Astrocyte of the hippocampus (primary cell): ENCODE data around the gene MYO1D.
"Not testable (repeated sequence)": the region's sequence is repeated elsewhere in the genome, so short reads cannot be mapped to it uniquely, and the experiment has no call there.

Source experiments
- DNase-seq: peaks from one replicate; pipeline ENCODE4 v3.0.0; 2011; ENCODE audit warnings: low read depth, low spot score

The MYO1D gene

DNA sequence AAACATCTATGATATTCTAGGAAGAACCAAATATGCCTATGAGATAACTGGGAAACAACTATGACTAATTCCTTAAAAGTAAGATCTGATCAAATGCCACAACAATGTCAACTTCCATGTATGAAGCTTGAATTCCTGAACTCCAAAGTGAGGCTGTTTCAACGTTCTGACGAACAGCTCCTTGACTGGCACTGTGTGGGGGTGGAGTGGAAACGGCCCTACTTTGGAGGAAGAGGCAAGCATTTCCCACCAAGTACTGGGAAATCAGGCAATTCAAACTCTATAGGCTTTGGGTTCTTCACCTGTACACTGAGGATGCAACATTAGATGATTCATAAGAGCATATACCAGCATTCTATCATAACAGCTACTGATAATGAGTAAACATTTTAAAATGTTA, 203.0 kb downstream of the MYO1D start:
- DNase-seq: no peak

DNA sequence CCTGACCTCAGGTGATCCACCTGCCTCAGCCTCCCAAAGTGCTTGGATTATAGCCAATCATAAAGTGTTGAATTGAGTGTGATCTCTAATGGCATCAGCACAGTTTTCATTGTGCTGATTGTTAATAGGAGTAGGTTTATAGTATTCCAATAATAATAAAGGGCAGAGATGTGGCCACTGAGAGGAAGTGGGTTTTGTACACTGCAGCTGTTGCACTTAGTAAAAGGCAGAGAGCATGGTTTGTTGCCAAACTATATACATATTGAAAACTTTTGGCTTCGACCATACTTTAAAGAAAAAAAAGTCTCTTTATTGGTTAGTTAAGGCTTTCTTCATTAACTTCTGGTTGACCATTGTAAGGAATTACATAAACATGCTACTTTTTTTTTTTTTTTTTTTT, 204.2 kb downstream of the MYO1D start:
- DNase-seq: no peak

DNA sequence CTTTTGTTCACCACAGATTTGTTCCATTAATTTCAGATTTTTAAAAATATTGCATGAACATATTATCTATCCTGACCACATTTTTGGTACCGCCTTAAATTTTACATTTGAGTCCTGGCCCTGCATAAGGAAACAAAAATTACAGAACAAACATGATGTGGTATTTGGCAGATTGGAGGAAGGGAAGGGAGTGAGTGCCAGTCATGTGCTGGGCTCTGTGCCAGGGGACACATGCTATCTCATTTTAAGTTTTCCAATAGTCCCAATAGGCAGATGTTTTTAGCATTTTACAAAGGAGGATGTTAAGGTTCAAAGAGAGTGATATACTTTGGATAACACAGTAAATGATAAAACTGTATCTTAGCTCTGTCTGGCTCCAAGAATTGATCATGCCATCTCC, 205.0 kb downstream of the MYO1D start:
- DNase-seq: no peak

DNA sequence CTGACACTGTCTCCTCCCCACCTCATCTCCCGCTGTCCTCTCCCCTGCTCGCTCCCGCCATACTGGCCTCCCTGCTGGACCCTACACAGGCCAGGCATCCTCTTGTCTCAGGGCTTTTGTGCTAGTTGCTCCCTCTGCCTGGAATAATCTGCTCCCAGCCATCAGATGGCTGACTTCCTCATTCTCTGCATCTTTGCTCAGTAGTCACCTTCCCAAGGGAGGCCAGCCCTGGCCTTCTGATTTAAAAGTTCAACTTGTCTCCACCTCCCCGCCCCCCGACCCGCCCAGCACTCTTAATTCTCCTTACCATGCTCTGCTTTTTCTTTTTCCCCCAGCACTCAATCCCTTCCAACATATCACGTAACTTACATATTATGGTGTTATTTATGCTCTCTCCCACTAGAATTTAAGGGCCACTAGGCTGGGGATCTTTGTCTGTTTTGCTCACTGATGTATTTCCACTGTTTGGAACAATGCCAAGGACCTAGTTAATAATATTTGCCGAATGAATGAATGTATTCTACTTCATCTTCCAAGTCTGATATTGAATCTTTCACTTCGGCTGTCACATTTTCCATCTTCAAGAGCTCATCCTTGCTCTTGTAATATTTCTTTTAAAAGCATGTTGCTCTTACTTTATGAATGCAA, 211.9 kb downstream of the MYO1D start:
- DNase-seq: no peak

DNA sequence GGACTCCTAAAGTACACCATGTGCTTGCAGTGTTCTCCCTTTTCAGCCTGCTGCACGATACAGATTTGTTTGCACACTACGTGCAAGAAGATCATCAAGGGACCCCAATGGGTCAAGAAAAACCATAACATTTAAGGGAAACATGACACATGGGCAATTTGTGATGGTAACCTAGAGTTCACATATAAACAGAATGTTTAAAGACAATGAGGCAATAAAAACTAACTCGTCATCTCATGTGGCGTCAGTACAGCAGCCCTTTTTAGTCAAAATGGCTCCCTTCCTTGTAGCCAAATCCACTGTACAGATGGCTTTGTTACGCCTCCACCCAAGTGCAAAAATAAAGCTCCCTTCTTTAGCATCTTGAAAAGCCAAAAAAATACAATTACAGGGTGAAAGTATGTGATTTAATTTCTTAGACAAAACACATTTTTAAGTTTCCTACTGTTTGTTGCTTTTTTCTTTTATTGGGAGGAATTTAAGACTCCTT, 216.4 kb downstream of the MYO1D start:
- no peak for DNase-seq

DNA sequence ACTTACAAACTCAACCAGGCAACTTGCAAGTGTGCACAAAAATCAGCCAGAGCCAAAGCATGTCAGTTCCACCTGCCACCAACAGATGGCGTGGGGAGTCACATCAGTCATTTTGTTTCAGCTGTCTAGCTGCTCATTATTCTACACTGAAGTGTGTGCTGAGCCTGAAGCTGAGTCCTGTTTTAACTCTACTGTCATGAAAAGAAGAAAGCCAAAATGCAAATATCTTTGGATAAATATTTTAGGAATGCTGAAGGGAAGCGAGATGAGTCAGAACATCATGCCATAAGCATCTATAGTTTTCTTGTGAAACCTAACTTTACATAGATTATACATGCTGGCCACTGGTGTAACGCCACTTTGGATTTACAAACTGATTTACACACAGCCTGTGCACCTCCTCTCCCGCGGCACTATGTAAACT, 217.5 kb downstream of the MYO1D start:
- peak; percentile 78 for DNase-seq

DNA sequence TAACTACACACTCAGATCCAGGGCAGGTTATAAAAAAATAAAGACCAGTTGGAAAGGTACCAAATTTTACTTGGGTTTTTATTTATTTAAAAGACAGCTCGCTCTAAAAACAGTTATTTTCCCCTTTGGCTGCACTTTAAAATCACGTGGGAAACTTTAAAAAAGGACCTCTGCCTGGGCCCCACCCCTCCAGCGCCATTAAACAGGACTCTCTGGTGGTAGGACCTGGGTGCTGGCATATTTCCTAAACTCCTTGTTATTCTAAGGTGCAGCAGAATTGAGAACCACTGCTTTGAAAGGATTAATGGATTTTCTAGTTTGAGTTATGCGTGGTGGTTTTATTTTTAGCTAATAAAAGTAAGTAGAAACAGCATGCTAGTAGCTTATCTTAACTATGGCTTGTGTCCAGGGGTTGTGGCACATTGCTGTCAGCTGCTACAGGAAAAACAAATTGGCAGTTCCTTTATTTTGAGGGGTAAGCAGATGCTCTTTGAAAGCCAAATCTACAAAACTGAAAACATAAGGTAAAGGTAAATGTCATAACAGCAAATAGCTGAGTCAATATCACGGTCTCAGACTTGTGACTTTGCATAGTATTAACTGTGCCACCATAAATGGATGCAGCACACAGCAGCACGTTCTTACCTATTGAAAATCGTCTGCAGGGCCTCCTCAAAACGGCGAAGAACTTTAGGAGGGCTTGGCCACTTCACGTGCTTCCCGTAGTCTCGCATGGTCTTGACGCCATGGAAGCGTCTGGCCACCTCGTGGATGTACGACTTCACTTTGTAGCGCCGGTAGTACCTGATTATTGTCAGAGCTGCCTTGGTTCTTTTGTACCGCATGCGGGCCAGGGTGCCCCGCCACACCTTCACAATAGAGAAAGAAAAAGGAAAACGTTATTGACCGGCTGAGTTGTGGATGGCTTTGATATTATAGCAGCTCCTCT, 218.2 kb downstream of the MYO1D start:
- no peak for DNase-seq

DNA sequence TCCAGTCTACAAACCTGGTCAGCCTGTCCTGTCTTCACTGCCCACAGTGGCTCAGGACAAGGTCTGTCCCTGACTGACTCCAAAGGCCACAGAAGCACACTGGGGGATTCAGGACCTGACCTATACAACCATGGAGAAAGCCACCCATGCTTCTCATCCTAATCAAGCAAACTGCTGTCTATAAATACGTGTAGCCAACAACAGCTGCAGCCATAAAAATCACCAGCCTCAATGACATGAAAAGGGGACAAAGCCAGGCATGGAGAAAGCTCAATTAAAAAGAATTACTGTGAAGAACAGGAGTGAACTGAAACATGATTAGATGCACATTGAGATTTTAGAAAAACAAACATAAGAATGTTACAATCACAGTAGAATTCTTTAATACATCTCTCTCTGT, 220.0 kb downstream of the MYO1D start:
- no peak for DNase-seq

DNA sequence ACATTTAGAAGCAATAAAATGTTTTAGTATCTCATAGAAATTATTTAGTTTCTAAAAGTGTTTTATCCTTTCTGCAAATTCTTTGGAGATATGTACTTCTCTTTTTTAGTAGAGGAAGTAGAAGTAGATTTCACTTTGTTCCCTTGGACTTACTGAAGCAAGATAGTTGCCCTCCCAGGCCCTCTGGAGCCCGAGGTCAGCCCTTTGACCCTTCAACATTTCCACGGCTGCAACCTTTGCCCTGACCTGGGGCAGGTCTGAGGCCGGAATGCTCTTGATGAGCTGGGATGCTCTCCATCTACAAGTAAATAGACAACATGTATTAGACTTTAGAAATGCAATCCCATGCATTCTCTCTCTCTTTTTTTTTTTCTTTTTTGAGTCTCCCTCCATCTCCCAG, 222.6 kb downstream of the MYO1D start:
- no peak for DNase-seq

DNA sequence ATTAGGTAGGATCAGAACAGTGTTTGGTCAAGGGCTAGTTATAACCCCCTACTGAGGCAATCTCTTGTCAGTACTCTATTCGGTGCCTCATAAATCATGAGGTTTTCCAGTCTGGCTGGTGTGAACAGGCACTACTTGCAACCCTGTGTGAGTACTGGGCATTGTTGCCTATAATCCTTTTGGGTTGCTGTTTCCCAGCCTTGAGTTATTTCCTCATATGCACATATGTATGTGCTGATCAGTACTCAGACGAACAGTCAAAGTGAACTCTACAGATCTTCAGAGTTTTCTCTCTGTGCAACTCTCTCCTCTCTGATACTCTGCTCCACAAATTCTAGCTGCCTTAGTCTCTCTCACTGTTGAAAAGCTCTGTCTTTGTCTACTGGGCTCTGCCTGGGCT, 225.8 kb downstream of the MYO1D start:
- DNase-seq: no peak

DNA sequence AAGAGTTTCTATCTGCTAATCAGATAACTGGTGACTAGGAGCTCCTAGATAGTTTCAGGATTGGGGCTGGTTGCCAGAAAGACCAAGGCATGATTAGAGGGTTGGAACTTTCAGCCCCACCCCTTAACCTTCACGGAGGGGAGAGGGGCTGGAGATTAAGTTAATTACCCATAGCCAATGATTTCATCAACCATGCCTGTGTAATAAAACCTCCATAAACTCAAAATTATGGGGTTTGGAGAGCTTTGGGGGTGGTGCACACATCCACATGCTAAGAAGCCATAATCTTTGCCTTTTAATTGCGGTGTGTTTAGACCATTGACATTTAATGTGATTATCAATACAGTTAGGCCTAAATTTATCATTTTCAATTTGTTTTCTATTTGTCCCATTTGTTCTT, 228.5 kb downstream of the MYO1D start:
- no peak for DNase-seq

DNA sequence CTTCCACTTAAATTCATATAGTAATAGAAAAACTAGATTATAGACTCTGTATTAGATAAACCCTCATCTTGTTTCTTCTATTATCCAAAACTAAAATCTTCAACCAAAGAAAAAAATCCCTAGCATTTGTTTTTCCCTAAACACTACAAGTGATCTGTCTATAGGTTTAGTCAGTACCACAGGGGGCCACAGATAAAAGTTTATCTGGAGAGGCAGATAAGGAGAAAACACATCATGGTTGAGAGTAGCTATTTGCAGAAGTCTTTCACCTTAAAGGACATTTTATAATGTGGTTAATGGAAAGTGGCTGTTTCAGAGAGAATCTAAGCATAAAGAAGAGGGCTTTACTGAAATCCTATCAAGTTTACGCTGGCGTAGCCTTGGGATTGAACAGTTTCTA, 230.0 kb downstream of the MYO1D start:
- no peak for DNase-seq

DNA sequence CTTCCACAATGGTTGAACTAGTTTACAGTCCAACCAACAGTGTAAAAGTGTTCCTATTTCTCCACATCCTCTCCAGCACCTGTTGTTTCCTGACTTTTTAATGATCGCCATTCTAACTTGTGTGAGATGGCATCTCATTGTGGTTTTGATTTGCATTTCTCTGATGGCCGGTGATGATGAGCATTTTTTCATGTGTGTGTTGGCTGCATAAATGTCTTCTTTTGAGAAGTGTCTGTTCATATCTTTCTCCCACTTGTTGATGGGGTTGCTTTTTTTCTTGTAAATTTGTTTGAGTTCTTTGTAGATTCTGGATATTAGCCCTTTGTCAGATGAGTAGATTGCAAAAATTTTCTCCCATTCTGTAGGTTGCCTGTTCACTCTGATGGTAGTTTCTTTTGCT, 235.4 kb downstream of the MYO1D start:
- not testable (repeated sequence) for DNase-seq

DNA sequence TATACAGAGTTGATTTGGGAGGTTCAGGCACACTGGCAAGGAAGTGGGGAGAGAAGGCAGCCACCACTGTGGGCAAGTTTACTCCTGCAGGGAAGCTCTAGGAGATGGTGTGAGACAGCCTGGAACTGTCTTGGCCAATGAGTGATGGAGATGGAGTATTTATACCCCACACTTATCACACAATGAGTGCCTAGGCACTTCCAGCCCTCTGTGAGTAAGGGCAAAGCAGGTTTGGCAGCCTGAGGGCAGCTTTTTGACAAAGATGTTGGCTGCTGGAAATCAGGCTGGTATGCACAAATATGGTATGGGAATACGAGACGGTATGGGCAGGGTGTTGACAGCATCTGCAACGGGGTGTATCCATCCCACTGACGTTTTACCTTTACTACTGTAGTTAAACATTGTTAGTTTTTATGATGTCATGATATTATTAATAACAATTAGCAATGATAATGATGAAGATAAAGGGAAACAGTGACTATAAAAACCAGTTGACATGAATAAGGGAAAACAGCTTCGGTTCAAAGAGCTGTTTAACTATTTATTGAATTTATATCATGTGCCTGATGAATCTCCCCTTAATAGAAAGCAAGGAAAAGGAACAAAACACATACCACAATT, 240.2 kb downstream of the MYO1D start:
- DNase-seq: no peak

DNA sequence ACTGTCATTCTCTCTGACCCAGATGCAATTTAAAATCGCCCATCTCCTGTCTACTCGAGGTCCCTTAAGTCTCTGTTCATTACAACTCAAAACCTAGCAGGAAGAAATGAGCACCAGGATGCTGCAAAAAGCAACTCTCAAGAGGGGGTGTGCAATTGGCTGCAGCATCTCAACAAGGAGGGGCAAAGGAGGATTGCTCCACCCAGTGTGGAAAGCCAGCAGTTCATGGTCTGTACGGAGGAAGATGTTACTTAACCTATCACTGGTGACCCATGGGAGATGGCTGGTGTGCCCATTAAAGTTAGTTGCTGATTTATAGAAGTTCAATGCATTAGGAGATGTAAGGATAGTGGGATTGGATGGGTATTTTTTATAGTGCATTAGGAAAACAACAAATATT, 242.8 kb downstream of the MYO1D start:
- no peak for DNase-seq

DNA sequence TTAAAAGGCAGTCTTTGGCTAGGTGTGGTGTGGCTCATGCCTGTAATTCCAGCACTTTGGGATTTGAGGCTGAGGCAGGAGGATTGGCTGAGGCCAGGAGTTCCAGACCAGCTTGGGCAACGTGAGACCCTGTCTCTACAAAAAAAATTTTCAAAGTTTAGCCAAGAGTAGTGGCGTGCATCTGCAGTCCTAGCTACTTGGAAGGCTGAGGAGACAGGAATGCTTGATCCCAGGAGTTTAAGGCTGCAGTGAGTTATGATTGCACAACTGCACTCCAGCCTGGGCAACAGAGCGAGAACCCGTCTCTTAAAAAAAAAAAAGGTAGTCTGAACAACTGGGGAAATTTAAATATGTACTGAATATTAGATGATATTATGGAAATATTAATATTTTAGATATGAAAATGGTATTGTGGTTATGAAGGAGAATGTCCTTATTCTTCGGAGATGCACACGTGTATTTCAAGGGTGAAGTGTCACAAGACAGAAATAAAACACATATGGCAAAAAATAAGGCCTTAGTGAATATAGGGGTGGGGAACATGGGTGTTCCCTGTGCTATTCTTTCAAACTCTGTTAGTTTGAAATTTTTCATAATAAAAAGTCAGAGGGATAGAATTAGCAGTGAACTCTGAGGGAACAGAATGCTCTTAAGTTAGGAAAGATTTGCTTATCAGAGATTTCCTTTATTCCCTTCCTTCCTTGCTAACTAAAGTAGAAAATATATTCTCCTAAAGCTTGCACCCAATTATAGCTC, 245.4 kb downstream of the MYO1D start:
- no peak for DNase-seq

DNA sequence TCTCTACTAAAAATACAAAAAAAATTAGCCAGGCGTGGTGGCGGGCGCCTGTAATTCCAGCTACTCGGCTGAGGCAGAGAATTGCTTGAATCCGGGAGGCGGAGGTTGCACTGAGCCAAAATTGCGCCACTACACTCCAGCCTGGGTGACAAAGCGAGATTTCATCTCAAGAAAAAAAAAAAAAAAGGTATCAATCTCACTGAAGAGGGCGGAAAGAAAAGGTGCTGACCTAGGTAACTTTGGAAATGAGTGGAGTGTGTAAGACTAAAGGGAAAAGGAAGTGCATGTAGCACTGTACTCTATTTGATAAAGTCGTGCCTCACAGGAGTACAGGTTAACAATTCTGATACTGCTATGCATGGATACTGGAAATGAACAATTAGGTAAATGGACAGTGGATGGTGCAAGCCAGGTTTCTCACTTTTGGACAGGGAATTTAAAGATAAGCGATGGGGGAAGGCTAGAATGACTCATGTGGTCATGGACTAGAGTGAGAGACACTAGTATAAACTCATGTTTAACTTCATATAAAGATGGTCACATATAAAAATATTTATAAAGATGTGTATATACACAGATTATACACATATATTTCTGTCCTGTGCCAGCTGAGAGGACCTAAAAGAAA, 247.2 kb downstream of the MYO1D start:
- DNase-seq: no peak

DNA sequence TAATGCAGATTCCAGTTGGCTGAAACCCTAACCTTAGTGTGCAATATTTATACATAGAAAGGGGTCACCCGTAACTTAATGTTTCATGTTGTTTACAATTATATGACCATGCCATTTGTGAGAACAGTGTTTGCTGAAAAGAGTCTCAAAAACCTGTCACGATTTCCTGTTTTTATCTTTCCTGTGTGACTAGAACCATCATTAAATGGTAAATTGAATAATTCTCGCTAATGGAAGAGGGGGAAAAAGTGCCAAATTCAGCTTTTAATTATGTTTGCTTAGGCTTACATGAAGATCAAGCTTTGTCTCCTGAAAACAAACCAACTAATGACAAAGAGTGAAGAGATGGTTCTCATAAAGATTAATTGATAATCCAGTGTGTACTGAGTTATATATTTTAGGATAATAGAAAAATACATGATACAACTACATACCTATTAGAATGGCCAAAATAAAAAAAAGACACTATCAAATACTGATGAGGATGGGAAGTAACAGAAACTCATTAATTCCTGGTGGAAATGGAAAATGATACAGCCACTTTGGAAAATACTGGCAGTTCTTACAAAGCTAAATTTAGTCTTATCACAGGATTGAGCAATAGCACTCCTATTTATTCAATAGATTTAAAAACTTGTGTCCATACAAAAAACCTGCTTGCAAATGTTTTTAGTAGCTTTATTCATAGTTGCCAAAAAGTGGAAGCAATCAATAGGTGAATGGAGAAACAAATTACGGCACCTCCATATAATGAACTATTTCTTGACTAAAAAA, 248.5 kb downstream of the MYO1D start:
- DNase-seq: no peak

DNA sequence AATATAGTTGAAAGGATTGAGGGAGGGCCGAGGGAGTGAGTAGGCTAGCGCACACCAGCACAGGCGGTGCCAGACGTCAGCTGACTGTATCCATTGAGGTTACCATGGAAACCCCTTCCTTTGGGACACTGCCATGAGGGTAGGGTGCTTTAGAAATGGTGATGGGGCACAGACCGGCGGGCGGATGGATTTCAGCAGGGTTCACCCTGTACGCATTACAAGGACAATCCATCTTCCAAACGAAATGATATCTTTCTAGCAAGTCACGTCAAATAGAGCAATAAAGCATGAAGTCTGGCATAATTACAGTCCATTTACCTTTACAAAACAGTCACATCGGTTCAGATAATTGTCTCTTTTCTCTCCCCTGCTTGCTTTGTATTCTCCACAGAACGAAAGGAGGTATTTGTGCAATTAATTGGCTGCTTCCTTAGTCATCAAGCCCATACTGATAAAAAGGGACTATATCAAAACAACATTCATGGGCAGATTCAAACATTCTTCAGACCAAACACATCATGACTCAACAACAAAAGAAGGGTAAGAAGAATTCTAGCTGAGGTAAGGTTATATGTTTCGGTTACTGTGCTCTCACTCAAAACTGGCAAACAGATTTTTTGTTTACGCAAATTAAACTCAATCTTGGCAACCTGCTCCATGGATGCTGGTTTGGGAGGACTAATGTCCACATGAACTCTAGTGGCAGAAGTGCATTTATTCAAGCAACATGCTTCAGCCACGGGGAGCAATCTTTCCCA, 249.5 kb downstream of the MYO1D start:
- peak; percentile 87 for DNase-seq

DNA sequence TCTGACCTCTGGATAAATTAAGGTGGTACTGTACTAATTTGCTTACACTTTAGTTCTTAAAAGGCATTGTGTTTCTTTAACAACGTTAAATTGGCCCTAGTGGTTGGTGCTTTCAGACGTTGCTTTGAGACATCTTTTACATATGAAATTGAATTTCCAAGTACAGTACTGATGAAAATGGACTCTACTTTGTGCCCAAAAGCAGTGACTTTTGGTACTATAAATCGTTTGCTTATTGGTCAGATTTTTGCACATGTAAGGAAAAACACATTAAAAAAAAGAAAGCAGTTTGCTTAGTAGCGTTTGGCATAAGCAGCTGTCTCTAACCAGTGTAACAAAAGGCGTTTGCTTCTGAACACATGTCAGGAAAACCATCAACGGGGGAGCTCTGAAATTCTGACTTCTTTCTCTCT, 250.5 kb downstream of the MYO1D start:
- DNase-seq: peak; percentile 4
